HS-27A (cell line): Measurements from ENCODE around the gene TAF7.
"Not testable (repeated sequence)": the region's sequence is repeated elsewhere in the genome, so short reads cannot be mapped to it uniquely, and the experiment has no call there.

Experiments
- DNase-seq: peaks from one replicate; pipeline ENCODE4 v3.0.0-alpha.2; 2012; ENCODE audit warnings: low read depth, missing footprints

The TAF7 gene, protein sequence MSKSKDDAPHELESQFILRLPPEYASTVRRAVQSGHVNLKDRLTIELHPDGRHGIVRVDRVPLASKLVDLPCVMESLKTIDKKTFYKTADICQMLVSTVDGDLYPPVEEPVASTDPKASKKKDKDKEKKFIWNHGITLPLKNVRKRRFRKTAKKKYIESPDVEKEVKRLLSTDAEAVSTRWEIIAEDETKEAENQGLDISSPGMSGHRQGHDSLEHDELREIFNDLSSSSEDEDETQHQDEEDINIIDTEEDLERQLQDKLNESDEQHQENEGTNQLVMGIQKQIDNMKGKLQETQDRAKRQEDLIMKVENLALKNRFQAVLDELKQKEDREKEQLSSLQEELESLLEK

GRCh38 chr5:141320225-141321169 lies at the start of gene TAF7:
Gene TAF7, minus strand, starts transcription at chr5:141320784. Its CDS starts 740 bp downstream, at chr5:141320044.
- no peak for DNase-seq

- DNase-seq, result no peak
These were observed 45.7 kb upstream of the TAF7 start for GRCh38 chr5:141366016-141366896.

- no peak for DNase-seq
These were observed 43.5 kb upstream of the TAF7 start, which contains the start of gene PCDHGA5 for GRCh38 chr5:141363952-141364660. Gene PCDHGA5, plus strand, starts transcription at chr5:141364162. Its CDS starts 169 bp downstream, at chr5:141364331.

- no peak for DNase-seq
These were observed 42.1 kb upstream of the TAF7 start for GRCh38 chr5:141362719-141363118.

DNA sequence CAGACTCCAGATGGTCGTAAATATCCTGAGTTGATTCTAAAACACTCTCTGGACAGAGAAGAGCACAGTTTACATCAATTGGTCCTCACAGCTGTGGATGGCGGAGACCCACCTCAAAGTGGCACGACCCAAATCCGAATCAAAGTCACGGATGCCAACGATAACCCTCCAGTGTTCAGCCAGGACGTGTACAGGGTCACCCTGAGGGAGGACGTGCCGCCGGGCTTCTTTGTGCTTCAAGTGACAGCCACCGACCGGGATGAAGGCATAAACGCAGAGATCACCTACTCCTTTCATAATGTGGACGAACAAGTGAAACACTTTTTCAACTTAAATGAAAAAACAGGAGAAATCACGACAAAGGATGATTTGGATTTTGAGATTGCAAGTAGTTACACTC lies 40.1 kb upstream of the TAF7 start:
- DNase-seq, result no peak

- no peak for DNase-seq
These were observed 39.3 kb upstream of the TAF7 start, which contains the start of gene PCDHGB2 for GRCh38 chr5:141359790-141360426. Gene PCDHGB2, plus strand, starts transcription at chr5:141359994. Its CDS starts 142 bp downstream, at chr5:141360136.

GRCh38 chr5:141356950-141357349 lies 36.4 kb upstream of the TAF7 start:
- DNase-seq, result no peak

DNA sequence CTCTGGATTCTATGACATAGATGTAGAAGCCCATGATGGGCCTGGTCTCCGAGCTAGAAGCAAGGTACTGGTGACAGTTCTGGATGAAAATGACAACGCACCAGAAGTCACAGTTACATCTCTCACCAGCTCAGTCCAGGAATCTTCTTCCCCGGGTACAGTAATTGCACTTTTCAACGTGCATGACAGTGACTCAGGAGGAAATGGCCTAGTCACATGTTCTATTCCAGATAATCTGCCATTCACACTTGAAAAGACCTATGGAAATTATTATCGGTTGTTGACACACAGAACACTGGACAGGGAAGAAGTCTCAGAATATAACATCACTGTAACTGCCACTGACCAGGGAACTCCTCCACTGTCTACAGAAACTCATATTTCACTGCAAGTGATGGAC lies 35.5 kb upstream of the TAF7 start:
- no peak for DNase-seq

GRCh38 chr5:141355641-141356040 lies 35.1 kb upstream of the TAF7 start:
- no peak for DNase-seq

GRCh38 chr5:141354900-141355469 lies 34.4 kb upstream of the TAF7 start, which contains the start of gene PCDHGA4:
Gene PCDHGA4, plus strand, starts transcription at chr5:141355021. Its CDS starts 87 bp downstream, at chr5:141355108.
- DNase-seq, result no peak

DNA sequence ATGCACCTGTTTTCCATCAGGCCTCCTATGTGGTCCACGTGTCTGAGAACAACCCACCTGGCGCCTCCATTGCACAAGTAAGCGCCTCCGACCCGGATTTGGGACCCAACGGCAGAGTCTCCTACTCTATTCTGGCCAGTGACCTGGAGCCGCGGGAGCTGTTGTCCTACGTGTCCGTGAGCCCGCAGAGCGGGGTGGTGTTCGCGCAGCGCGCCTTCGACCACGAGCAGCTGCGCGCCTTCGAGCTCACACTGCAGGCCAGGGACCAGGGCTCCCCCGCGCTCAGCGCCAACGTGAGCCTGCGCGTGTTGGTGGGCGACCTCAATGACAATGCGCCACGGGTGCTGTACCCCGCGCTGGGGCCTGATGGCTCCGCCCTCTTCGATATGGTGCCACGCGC lies 31.0 kb upstream of the TAF7 start:
- no peak for DNase-seq

GRCh38 chr5:141349917-141350619 lies 29.5 kb upstream of the TAF7 start, which contains the start of gene PCDHGB1:
Gene PCDHGB1, plus strand, starts transcription at chr5:141350099. Its CDS starts 162 bp downstream, at chr5:141350261.
- no peak for DNase-seq

DNA sequence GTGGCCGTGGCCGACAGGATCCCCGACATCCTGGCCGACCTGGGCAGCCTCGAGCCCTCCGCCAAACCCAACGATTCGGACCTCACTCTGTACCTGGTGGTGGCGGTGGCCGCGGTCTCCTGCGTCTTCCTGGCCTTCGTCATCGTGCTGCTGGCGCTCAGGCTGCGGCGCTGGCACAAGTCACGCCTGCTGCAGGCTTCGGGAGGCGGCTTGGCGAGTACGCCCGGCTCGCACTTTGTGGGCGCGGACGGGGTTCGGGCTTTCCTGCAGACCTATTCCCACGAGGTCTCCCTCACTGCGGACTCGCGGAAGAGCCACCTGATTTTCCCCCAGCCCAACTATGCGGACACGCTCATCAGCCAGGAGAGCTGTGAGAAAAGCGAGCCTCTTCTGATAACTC lies 25.4 kb upstream of the TAF7 start:
- not testable (repeated sequence) for DNase-seq

- no peak for DNase-seq
These were observed 24.7 kb upstream of the TAF7 start for GRCh38 chr5:141345327-141345726.

DNA sequence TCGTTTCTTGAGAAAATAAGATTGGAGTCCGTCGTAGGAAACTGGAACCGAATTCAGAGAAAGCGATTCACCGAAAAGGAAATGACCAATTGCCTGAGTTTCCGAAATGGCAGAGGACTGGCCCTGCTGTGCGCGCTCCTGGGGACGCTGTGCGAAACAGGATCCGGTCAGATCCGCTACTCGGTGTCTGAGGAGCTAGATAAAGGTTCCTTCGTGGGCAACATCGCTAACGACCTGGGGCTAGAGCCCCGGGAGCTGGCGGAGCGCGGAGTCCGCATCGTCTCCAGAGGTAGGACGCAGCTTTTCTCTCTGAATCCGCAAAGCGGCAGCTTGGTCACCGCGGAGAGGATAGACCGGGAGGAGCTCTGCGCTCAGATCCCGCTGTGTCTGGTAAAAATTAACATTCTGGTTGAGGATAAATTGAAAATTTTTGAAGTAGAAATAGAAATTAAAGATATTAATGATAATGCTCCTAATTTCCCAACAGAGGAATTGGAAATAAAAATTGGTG lies 23.4 kb upstream of the TAF7 start:
- no peak for DNase-seq

- DNase-seq, result no peak
These were observed 22.8 kb upstream of the TAF7 start, which contains the start of gene PCDHGA3 for GRCh38 chr5:141343242-141343952. Gene PCDHGA3, plus strand, starts transcription at chr5:141343829. Its CDS starts 205 bp downstream, at chr5:141344034.

GRCh38 chr5:141342773-141343172 lies 22.2 kb upstream of the TAF7 start:
- no peak for DNase-seq

DNA sequence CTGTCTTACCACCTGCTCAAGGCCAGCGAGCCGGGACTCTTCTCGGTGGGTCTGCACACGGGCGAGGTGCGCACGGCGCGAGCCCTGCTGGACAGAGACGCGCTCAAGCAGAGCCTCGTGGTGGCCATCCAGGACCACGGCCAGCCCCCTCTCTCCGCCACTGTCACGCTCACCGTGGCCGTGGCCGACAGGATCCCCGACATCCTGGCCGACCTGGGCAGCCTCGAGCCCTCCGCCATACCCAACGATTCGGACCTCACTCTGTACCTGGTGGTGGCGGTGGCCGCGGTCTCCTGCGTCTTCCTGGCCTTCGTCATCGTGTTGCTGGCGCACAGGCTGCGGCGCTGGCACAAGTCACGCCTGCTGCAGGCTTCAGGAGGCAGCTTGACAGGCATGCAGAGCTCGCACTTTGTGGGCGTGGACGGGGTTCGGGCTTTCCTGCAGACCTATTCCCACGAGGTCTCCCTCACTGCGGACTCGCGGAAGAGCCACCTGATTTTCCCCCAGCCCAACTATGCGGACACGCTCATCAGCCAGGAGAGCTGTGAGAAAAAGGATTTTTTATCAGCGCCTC lies 20.3 kb upstream of the TAF7 start:
- DNase-seq, result not testable (repeated sequence)
